Measurements from ENCODE around the gene DDX4.

Gene DDX4

DNA sequence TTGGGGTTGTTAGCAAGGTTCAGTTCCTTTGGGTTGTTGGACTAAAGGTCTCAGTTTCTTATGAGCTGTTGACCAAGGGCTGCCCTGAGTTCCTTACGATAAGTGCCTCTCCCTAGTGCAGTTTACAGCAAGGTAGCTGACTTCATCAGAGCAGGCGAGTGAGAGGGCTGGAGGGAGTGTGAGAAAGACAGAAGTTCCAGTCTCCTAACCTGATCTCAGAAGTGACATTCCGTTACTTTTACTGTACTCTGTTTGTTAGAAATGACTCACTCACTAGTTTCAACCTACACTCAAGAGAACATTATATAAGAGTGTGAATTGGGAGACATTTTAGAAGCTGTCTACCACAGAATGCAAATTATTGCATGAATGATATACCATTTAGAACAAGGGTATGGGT is 92.1 kb downstream of the DDX4 start:
- no peak for DNase-seq

DNA sequence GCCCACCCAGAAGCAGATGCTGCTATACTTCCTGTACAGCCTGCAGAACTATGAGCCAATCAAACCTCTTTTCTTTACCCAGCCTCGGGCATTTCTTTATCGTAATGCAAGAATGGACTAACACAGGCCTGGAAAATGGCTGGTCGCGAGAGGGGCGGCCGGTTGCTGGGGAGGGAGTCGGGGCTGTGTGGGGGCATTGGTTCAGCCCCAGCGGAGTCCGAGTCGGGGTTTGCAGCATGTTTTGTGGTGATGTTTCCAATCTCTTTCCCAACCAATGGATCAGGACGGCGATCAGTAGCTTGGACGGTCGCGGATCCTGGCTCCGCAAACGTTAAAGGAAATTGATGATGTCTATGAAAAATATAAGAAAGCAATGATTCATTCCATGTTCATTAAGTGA is 94.6 kb downstream of the DDX4 start:
- no peak for DNase-seq

DNA sequence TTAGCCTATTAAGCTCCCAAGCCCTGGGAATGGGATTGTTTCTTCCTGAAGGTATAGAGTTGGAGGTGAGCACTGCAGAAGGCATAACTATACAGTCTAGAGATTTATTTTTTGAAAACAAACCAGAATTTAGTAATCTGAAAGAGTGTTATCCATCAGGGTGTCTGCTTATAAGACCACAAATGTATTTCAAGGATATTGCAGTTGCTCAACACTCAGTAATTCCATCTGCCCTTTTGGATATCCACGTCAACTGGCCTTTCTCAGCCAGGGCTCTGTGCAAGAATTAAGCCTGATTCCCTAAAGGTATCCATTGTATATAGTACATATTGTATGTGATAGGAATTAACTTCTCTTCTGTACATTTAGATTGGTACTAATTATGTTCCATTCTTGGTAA is 98.3 kb downstream of the DDX4 start:
- no peak for DNase-seq

DNA sequence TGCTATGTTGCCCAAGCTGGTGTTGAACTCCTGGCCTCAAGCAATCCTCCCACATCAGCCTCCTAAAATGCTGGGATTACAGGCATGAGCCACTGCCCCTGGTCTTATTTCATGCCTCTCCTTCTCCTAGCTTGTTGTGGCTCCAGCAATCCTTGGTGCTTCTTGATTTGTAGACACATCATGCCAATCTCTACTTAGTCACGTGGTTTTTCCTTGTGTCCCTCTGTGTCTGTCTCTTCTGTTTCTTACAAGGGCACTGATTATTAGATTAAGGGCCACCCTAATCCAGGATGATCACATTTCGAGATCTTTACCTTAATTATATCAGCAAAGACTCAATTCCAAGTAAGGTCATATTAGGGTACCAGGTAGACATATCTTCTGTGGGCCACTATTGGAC is 104.1 kb downstream of the DDX4 start:
- no peak for DNase-seq

DNA sequence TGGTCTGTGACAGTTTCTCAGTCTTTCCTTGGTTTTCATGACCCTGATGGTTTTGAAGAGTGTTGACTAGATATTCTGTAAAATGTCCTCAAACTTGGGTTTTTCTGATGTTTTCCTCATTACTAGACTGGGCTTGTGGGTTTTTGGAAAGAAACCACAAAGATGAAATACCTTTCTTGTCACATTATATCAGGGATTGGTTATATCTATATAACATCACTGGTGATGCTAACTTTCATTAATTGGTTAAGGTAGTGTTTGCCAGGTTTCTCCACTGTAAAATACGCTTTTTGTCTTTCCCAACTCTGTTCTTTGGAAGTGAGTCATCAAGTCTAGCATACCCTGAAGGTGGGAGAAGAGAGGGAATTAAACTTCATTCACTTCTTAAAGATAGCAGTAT is 110.0 kb downstream of the DDX4 start:
- no peak for DNase-seq

DNA sequence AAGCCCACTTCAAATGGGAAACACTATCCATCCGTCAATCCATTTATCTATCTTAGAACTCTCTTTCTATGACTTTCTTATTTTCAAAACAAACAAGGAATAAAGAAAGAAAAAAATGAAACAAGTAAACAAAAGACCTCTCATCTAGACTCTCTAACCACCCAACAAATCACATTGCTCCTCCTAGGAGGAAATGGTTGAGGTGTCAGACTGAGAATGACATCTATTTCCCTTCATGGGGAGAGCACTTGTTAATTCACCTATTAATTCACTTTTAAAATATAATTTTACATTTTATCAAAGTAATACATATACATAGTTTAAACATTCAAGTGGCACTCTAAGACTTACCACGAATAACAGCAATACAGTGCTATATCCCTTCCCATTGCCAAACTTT is 110.9 kb downstream of the DDX4 start:
- DNase-seq = no peak

DNA sequence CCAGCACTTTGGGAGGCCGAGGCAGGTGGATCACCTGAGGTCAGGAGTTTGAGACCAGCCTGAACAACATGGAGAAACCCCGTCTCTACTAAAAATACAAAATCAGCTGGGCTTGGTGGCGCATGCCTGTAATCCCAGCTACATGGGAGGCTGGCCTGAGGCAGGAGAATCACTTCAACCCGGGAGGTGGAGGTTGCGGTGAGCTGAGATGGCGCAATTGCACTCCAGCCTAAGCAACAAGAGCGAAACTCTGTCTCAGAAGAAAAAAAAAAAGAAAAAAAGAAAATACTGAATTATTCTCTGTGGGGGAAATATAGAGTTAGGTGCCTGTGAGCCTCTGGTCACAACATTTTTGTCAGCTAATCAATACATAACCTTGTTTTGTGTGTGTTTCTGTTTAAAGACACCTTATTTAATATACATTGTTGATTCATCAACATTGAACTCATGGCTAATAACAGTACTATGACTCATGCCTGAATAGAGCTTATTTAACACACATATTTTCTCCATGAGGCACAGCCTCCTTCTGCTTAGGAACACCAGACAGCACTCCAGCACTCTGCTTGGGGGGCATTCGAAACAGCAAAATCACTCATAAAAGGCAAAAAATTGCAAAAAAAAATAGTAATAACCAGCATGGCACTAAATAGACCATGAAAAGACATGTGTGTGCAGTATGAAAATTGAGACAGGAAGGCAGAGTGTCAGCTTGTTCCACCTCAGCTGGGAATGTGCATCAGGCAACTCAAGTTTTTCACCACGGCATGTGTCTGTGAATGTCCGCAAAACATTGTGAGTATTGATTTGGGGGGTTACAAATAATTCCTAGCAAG is 113.2 kb downstream of the DDX4 start, which contains the start of gene IL31RA:
TSS of gene IL31RA (plus strand) at position 519 of the 836 bp plus-strand sequence. CDS start at position 733, 214 bp downstream.
- no peak for DNase-seq

DNA sequence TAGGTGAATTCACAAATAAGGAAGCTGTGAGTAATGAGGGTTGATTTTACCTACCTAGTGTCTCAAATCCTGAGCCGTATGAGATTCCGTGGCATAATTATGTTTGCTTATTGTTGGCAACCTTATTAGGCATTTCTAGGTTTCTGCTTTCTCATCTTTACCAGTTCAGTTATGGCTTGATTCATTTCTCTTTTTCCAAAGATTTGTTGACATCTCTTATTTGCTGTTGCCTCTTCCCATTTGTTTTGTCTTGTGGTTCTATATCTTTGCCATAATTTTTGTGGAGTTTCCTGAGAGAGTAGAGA is 113.8 kb downstream of the DDX4 start:
- no peak for DNase-seq

DNA sequence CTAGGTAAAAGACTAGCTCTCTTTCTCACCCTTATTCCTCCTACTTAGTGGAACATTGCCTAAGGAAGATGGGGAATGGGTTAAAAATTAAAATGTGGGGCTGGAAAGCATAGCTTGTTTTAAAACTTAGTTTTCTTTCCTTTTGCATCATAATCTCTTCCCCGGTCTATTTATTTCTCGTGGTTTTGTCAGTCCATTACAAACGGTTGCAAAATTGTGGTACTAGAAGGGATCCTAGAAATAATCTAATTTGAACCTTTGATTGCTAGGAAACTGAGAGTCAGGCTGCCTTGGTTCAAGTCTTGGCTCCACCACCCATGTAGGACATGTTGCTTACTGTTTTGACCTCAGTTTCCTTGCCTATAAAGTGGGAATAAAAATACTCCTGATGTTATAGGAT is 114.6 kb downstream of the DDX4 start:
- no peak for DNase-seq

DNA sequence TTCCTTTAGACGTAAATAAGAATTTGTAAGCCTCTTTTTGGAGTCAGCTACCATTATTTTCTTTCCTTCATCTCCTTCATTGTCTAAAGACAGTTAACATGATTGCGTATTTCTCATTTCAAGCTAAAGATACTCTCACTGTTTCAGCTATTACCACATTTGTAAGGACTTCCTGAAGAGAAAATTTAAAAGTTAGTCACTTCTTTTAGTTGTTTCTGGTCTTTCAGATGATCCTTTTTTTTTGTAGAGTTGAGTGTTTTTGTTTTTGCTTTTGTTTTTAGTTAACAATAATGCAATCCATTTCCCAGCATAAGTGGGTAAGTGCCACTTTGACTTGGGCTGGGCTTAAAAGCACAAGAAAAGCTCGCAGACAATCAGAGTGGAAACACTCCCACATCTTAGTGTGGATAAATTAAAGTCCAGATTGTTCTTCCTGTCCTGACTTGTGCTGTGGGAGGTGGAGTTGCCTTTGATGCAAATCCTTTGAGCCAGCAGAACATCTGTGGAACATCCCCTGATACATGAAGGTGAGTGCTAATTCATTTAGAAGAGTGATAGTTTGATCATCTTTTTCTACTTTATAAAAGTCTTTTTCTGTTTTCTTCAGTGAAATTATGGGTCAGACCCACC is 115.3 kb downstream of the DDX4 start:
- no peak for DNase-seq

DNA sequence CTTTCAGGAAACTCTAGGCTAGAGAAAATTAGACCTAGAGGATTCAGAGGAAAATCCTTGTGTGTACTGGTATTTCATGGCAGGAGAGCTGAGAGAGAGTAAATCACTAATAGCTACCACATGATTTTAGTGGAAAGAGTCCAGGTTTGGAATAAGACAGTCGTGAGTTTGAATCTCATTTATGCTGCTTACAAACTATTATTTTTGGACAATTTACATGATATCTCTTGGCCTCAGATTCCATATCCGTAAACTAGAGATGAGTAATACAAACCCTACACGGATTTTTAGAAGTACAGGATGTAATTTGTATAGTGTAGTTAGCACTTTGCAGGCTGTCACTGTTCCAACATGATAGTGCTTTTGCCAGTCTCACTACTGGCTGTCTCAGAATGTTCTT is 116.0 kb downstream of the DDX4 start:
- DNase-seq = no peak

DNA sequence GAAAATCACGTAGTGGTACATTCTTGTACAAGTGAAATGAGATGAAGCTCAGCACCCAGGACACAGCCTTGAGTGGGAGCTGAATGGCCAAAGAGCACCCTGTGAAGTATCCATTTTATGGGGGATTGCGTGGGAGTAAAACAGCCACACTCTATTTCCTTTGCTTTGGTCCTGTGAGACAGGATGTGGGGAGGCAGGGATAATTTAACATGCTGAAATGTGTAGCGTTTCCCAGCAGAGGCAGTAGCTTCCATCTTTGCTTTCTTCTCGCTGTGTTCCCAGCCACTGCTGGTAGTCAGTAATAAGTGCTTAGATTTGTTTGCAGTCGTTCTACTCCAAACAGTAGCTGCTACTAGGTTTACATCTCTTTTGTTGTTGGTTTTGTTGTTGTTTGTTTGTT is 117.6 kb downstream of the DDX4 start:
- no peak for DNase-seq

DNA sequence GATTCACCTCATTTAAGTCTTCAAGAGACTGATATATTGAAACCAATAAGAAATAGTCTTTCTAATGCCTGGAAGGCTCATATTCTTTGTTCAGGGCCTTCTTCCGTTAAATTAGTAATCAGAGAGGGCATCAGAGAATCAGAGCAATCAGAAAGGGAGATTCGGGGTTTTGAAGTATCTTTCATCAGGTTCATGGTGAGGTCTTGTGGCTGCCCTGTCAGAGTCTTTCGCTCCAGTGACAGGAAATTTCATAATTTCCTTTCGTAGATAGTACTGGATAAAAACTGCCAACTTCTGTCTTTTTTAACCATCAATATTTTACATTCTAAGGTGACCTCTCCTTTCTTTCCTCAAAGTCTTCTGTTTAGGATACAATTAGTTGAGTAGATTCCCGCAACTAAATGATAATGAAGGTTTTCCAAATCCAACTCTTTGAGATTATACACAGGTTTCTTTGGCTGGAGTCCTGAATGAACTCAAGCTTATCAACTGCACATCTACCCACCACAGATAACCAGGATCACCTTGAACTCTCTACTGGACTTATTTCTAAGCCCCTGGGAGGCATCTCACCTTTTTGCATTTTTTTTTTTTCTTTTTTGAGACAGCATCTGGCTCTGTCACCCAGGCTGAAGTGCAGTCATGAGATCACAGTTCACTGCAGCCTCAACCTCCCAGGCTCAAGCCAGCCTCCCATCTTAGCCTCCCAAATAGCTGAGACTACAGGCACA is 118.8 kb downstream of the DDX4 start:
- no peak for DNase-seq

DNA sequence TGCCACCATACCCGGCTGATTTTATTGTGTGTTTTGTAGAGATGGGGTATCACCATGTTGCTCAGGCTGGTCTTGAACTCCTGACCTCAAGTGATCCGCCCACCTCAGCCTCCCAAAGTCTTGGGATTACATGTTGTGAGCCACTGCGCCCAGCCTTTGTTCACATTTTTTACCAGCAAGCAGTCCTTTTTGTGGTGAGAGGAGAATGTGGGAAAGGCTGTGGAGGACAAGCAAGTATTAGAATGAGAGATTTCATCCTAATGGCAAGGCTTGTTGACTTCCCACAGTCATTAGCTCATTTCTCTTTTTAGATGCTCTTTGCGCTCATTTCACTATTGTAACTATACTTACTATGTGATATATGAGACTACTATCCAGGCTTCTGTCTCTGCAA is 119.4 kb downstream of the DDX4 start:
- DNase-seq = no peak

DNA sequence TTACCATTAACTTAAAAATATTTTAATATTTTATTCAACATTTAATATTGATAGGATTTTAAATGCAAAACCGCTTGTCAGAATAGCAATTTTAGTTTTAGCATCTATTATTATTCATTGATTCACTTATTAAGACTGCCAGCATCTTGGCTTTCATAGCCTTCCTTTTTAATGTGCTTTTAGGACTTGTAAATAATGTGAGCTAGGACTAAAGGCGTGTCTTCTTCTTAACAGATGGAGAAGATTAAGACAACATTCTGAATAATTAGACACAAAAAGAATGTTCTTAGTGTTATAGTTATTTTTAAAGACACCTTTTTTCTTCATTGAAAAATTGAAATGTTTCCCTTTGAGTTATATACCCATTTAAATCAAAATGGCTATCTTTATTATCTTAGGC is 120.2 kb downstream of the DDX4 start:
- no peak for DNase-seq

DNA sequence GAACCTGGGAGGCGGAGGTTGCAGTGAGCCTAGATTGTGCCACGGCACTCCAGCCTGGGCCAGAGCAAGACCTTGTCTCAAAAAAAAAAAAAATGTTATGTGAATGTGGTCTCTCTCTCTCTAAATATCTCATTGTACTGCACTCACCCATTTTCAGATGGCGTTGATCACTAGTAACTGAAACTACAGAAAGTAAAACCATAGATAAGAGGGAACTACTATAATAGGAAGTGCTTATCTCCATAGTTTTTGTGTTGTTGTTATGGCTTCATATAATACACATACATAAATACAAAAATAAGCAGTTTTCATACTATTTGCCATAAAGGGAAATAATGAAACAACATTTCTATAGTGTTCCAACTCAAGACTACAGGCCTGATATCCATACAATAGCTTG is 122.4 kb downstream of the DDX4 start:
- DNase-seq = no peak

DNA sequence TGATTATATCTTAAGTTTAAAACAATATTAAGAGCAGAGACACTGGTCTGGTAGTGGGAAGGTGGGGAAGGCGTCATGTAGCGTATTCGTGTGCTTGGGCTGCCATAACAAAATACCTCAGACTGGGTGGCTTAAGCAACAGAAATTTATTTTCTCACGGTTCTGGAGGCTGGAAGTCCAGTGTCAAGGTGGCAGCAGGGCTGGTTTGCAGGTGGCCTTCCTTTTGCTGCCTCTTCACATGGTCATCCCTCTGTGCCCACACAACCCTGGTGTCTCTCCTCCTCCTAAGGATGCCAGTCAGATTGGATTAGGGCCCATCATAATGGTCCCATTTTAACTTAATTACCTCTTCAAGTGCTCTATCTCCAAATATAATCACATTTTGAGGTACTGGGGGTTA is 122.8 kb downstream of the DDX4 start:
- DNase-seq = no peak

DNA sequence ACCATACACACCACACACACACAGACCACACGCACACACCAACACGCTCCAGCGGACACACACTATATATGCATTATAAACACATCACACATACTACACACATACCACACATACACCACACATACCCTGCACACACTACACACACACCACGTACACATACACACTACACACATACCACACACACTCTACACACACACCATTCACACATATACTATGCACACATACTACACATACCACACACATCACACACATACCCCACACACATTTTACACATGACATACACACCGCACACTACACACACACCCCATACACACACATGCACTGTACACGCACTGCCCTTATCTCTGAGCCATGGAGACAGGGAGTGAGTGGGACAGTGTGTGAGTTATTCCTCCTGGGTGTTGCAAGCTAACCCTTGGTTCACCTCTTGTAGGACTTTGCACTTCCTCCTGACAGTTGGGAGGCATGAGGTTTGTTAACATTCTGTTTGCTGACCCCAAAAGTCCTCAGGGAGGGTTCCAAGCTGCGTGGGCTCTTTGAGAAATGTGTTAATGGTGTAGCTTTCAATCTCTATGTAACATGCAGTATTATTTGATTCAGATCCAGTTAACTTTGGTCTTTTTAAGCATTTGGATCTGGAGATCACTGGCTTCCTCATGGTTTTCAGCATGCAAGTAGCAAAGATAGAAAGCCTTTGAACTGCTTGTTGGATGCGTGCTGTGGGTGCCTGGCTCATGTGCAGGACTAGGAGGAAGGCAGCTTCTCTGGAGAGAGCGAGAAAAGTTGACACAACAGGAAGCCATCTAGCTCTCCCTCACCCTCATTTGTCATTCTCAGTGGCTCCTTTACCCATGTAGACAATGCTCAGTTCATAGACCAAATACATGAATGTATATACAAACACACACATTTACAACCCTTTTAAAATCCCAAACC is 127.0 kb downstream of the DDX4 start:
- DNase-seq = no peak

DNA sequence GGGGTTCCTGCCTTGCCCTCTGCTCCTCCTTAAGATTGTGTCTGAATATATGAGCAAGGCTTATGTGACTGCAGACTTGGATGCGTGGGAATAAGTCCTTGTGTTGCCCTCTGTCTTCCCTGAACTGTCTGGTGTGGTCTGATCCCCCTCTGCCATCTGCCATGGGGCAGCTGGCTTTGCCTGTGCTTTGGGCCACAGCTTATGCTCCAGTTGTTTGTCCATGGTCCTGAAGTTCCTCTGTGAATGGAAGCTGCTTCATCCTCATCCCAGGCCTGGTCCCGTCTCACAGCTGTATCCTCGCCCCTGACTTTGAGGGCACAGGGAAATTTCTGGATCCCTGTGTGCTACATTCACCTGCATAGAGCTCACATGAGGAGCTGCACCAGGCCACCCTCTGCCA is 128.0 kb downstream of the DDX4 start:
- no peak for DNase-seq

DNA sequence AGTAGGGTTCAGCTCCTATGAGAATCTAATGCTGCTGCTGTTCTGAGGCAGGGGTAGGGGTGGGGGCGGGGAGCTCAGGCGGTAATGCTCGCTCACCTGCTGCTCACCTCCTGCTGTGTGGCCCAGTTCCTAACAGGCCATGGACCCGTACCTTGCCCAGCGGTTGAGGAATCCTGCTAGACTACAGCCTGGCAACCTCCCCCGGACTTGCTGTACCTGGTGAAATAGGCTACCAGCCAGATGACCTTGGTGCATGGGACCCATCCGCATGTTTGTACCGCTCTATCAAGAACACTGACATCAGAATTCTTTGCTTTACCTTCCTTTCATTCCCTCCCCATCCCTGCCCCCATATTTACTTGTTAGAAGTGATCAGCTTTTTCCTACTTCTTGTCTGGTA is 128.6 kb downstream of the DDX4 start:
- no peak for DNase-seq

All from NCI-H1105 (cell line).